Tibial artery (tissue), 4 donors: ENCODE results near the gene MAST1.
A peak's percentile ranks its signal among the peaks of the same experiment; 100 is the strongest.

Source experiments
- DNase-seq, 2 donors: peaks; one replicate each; pipeline ENCODE4 v3.0.0-alpha.2; 2019
- H3K27ac ChIP-seq, 2 donors: fragments of 200-600 bp; sonication (generic) in 1 of 2; 1 replicate in 1 of 2; 2 replicates in 1 of 2; pipeline ENCODE4 v1.5.1; 2018 to 2019; ENCODE audit warnings: mild to moderate bottlenecking in 1 of 2
- H3K27me3 ChIP-seq, 2 donors: fragments of 200-600 bp; sonication (generic) in 1 of 2; one replicate each; pipeline versions ENCODE4 v1.5.1 to v1.6.0; 2016 to 2019
- H3K36me3 ChIP-seq, 3 donors: fragments of 200-600 bp; sonication (generic) in 2 of 3; one replicate each; pipeline ENCODE4 v1.5.1; 2016 to 2019; ENCODE audit warnings: mild to moderate bottlenecking in 2 of 3
- H3K4me1 ChIP-seq, 4 donors: fragments of 200-600 bp; sonication (generic) in 2 of 4; 1 replicate in 3 of 4; 2 replicates in 1 of 4; pipeline ENCODE4 v1.5.1; 2016 to 2019
- H3K4me3 ChIP-seq, 2 donors: fragments of 200-600 bp; sonication (generic) in 1 of 2; 1 replicate in 1 of 2; 2 replicates in 1 of 2; pipeline ENCODE4 v1.5.1; 2018 to 2019; ENCODE audit warnings: mild to moderate bottlenecking in 2 of 2
- H3K9me3 ChIP-seq, 3 donors: fragments of 200-600 bp; sonication (generic) in 1 of 3; one replicate each; pipeline ENCODE4 v1.5.1; 2016 to 2019
- CTCF ChIP-seq, 2 experiments: fragments of 200-600 bp in 1 of 2; fragments of 450-650 bp in 1 of 2; IDR thresholded peaks; one replicate each; pipeline ENCODE4 v1.5.1; 2017 to 2019; ENCODE audit warnings: antibody characterized with exemption in 2 of 2, mild to moderate bottlenecking in 1 of 2, moderate library complexity in 1 of 2
- intact Hi-C: fragments of 100-400 bp; cut with DNase I; formaldehyde crosslinking; loops from one replicate; pipeline ENCODE4 v1.15.0; 2023; ENCODE audit warnings: low total_unique reads

The MAST1 gene

DNA sequence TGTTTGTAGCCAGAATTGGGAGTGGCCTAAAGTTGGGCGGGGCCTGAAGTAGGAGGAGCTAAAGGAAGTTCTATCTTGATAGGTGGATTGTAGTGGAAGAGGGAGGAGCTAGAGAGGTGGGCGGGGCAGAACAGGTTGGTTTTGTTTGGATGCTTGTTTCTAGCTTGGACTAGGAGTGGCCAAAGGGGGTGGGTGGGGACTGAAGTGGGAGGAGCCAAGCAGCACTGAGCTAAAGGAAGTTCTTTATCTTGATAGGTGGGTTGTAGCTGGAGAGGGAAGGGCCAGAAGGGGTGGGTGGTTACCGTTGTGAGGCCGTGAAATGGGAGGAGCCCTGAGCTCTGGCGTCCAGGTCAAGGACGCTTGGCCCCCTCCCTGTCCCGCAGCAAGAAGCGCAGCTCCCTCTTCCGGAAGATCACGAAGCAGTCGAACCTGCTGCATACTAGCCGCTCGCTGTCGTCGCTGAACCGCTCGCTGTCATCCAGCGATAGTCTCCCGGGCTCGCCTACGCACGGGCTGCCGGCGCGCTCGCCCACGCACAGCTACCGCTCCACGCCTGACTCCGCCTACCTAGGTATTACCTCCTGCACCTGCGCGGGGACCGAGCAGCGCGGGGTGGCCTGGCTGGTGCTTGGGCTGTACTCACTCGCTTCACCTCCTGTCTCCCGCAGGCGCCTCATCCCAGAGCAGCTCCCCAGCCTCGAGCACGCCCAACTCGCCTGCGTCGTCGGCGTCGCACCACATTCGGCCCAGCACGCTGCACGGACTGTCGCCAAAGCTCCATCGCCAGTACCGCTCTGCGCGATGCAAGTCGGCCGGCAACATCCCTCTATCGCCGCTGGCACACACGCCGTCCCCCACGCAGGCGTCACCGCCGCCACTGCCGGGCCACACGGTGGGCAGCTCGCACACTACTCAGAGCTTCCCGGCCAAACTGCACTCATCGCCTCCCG, 34.9 kb downstream of the MAST1 start:
- H3K36me3 ChIP-seq = peaks cover 17 to 47% (median 26%) of the 10 kb centered on the region in 3 donors
- no peak overlapping the region for H3K4me3 ChIP-seq
- peak; percentile 36 to 78 for DNase-seq
- intact Hi-C loops = no loop called here
- H3K27ac ChIP-seq = no peak overlapping the region
- no peaks in the 10 kb centered on the region for H3K9me3 ChIP-seq
- H3K4me1 ChIP-seq = peaks cover 0 to 9% (median 0%) of the 10 kb centered on the region in 4 donors
- no peak for TF ChIP-seq CTCF (IDR thresholded peaks at IDR 0.05)
- peaks cover 0 to 9% of the 10 kb centered on the region in 2 donors for H3K27me3 ChIP-seq

GRCh38 chr19:12873891-12874745, 35.8 kb downstream of the MAST1 start:
- no peak overlapping the region for H3K4me3 ChIP-seq

DNA sequence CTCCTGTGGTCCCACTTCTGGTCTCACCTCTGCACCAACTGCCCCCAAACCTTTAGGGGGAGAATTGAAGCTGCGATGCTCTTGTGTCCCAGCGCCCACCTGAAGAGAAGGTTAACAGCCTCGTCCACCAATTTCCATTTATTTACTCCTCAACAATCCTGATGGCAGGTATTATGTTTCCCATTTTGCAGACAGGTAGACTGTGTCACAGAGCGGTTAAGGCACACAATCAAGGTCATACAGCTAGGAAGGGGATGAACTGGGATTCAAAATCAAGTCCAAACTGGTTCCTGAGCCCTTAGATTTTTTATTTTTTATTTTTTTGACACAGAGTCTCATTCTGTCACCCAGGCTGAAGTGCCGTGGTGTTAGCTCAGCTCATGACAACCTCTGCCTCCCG, 36.8 kb downstream of the MAST1 start:
- TF ChIP-seq CTCF (IDR thresholded peaks at IDR 0.05) = no peak
- H3K36me3 ChIP-seq = peaks cover 20 to 54% (median 31%) of the 10 kb centered on the region in 3 donors
- intact Hi-C loops = no loop called here

More at GRCh38 chr19:12873891-12874745, 35.8 kb downstream of the MAST1 start:
- intact Hi-C loops = no loop called here
- no peak for DNase-seq
- H3K9me3 ChIP-seq = no peaks in the 10 kb centered on the region
- H3K4me1 ChIP-seq = peaks cover 0 to 9% (median 0%) of the 10 kb centered on the region in 4 donors
- TF ChIP-seq CTCF (IDR thresholded peaks at IDR 0.05) = no peak
- H3K27ac ChIP-seq = no peak overlapping the region
- H3K36me3 ChIP-seq = peaks cover 20 to 54% (median 31%) of the 10 kb centered on the region in 3 donors
- peaks cover 0 to under 1% of the 10 kb centered on the region in 2 donors for H3K27me3 ChIP-seq

DNA sequence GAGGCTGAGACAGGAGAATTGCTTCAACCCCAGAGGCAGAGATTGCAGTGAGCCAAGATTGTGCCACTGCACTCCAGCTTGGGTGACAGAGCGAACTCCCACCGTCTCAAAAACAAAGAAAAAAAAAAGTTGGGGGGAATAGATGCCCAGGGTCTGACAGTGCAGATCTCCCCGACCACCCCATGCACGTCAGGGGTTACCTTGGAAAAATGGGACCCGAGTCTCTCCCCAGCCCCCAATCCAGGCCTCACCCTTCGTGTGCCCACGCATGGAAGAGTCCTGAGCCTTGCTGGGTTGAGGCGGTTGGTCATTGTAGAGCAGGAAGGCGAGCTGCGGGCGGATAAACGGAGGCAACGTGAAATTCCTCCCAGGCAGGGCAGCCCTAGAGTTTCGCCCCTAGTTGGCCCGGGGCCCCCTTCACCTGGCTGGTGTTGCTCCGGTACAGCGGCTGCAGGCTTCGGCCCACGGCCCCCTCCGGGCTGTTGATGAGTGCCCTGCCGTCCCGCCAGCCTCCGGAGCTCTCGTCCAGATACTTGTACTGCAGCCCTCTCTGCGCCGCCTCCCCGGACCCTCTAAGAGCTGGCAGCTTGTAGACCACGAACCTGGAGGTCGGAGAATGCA, 42.3 kb downstream of the MAST1 start:
- Histone ChIP-seq H3K27ac (peak overlapping the region; percentile 95), H3K36me3 (peaks cover 20 to 32% (median 30%) of the 10 kb centered on the region in 3 donors), H3K4me1 (peaks cover 0 to 28% (median 15%) of the 10 kb centered on the region in 4 donors), H3K9me3 (peaks cover 0 to 13% (median 5%) of the 10 kb centered on the region in 3 donors), H3K27me3 (peaks cover 0 to 19% of the 10 kb centered on the region in 2 donors), H3K4me3 (peak overlapping the region; percentile 77 to 78)
- intact Hi-C loops = loop anchor here (10.0 kb wide), 1 partner anchor 64 kb away; the partner anchor contains the start of gene RAD23A
- DNase-seq = peak; percentile 35 to 81
- no peak for TF ChIP-seq CTCF (IDR thresholded peaks at IDR 0.05)

More for the DNA sequence above, 36.8 kb downstream of the MAST1 start:
- no peaks in the 10 kb centered on the region for H3K9me3 ChIP-seq
- no peak overlapping the region for H3K4me3 ChIP-seq
- peaks cover 0 to 10% (median 3%) of the 10 kb centered on the region in 4 donors for H3K4me1 ChIP-seq
- no peaks in the 10 kb centered on the region for H3K27me3 ChIP-seq
- H3K27ac ChIP-seq = no peak overlapping the region
- DNase-seq = no peak
